Daoy (cell line): ENCODE measurements around the gene ZP4. TPM values are rescaled to one million over a fixed set of nuclear protein-coding genes. Genes with fewer than 3 reads are reported as not detected.

Source experiments
- DNase-seq: peaks from one replicate; pipeline ENCODE4 v3.0.0-alpha.2; 2015; ENCODE audit warnings: low read depth
- total RNA-seq: library from RNA; depleted of rRNA; stranded (reverse); fragments of >200 nt; shearing (Covaris generic); gene quantifications from 2 replicates; pipeline ENCODE4 v1.2.3, GENCODE V29; 2014; rRNA removed

The ZP4 gene
- 0.46 and 4.0 TPM in 2 replicates for total RNA-seq

- no peak for DNase-seq
Observed at GRCh38 chr1:237890822-237891221, at the start of gene ZP4. TSS of gene ZP4 (minus strand) at chr1:237890922. CDS start at chr1:237890635, 287 bp downstream.

DNA sequence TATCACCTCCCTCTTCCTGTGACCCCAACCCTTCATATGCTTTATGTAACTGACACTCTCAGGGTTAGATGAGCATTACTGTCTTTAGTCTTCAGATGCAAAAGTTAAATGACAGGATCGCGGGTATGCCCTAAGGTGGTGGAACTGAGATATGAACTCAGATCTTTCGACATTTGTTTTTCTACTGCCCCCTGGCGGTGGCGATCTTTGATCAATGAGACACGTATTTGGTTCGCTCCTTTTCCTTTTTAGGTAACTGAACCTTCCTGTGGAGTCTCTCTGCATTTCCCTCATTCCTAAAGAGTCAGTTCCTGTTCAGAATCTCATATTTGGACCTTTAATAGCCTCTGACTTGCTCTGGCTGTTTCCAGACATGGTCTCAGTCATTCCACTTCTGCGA lies 47.8 kb upstream of the ZP4 start:
- DNase-seq: peak; percentile 19

GRCh38 chr1:237938068-237938467 lies 47.3 kb upstream of the ZP4 start:
- DNase-seq: no peak

DNA sequence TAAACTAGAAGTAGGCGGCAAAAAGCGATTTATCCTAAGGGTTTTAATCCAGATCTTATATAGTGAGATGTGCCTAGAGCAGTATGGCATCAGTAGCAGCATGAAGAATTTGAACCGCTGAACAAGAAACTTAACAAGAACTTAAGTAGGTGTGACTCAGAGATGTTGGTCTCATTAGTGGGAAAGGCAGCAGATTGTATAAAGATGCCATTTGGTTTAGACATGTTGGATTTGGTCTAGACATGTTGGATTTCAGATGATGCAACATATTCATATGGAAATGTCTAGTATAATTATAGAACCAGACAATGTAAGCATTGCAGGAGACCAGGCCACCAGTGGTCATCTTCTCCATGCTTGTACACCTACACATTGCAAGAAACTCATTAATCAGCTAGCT lies 42.1 kb upstream of the ZP4 start:
- DNase-seq: peak; percentile 70

DNA sequence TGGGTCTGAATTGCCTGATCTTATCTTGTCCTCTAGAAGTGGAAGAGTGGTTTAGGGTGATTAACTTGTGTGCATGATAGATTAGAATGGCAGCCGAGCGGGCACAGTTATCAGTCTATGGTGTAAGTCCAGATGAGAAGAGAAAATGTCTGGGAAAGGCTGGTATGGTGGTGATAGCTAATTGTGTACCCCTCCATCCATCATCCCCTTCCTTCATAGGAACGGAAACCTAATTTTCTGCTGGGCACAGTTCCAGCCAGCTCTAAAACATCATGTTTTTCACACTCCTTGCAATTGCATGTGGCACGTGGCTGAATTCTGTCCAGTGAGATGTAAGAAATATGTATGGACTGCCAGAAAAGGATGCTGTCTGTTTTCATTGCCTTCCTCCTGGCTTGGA lies 40.9 kb upstream of the ZP4 start:
- DNase-seq: no peak

DNA sequence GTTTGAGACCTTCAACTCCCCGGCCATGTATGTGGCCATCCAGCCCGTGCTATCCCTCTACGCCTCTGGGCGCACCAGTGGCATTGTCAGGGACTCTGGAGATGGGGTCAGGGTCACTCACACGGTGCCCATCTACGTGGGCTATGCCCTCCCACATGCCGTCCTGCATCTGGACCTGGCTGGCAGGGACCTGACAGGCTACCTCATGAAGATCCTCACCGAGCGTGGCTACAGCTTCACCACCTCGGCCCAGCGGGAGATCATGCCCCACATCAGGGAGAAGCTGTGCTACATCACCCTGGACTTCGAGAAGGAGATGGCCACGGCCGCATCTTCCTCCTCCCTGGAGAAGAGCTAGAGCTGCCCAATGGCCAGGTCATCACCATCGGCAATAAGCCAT lies 36.5 kb upstream of the ZP4 start:
- DNase-seq: no peak

GRCh38 chr1:237921306-237921705 lies 30.6 kb upstream of the ZP4 start:
- no peak for DNase-seq

DNA sequence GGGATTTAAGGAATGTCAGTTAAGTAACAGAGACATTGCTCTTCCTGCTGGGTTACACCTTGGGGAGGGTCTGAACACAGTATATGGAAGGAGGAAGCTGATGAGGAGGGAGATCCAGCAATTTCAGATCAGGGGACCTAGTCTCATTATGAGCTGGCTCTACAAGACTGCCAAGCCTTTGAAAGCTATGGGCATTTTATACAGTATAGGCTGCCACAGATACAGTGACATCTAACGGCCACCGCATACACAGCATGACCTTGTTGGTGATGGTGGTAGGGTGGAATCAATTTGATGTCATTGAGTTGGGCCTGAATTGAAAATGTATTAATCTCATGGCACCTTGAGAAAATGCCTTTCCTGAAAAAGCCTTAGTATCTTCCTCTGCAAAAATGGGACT lies 22.6 kb upstream of the ZP4 start:
- DNase-seq: no peak

- no peak for DNase-seq
Observed at GRCh38 chr1:237911911-237912310, 21.2 kb upstream of the ZP4 start.

- DNase-seq: no peak
Observed at GRCh38 chr1:237910834-237911233, 20.1 kb upstream of the ZP4 start.

GRCh38 chr1:237903961-237904360 lies 13.2 kb upstream of the ZP4 start:
- no peak for DNase-seq

DNA sequence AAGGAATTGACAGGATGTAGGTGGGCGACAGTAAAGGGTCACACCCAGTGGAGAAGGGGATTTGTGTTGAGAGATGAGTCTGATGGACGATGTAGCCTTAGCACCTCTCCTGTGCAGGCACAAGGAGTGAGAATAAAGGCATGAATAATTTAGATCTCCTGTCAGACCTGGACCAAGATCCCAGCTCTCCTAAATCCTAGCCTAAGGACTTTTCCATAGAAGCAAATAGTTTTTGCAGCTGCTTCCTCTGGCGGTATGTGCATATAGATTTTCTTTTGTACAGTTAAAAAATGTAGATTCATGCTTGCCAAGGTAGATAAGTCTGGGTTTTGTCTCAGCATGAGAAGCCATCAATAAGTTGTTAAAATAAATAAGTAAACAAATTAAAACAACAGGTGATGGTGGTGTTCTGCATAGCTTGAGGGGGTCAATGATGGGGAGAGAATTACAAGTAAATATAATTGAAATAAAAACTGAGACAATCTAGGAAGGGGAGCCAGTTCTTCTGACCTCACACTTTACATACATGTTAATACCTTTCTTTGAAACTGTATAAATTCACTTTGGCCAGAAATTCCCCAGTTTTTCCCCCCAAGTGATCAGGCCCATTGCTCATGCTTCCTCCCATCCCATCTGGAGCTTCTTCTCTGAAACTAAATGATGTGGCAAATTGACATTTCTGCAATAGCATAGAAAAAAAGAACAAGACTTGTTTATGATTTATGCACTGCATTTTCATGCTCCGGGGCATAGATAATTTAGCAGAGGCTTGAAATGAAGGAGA lies 12.4 kb upstream of the ZP4 start:
- no peak for DNase-seq

GRCh38 chr1:237901299-237901934 lies 10.7 kb upstream of the ZP4 start:
- peak; percentile 40 for DNase-seq

GRCh38 chr1:237895630-237896029 lies 4.9 kb upstream of the ZP4 start:
- no peak for DNase-seq

GRCh38 chr1:237894131-237894530 lies 3.4 kb upstream of the ZP4 start:
- no peak for DNase-seq

DNA sequence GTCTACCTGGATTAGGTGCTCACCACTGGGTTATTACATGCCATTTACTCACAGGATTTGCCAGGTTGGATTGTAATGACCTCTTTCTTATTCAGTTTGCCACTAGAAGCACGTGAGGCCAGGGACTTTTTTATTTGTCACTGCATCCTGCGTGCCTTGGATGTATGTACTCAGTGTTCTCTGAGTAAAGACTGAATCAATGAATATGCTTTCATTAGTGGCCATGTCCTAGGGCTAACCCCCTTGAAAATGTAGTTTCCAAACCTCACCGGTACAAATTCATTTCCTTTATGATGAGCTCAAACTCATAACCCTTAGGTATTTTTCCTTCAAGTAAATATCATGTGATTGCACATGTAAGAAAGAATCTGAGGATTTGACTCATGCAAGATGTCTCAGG lies 1.3 kb upstream of the ZP4 start:
- no peak for DNase-seq

- DNase-seq: no peak
Observed at GRCh38 chr1:237891266-237891665, 544 bp upstream of the ZP4 start.

- DNase-seq: no peak
Observed at GRCh38 chr1:237890416-237890815, 306 bp downstream of the ZP4 start.

DNA sequence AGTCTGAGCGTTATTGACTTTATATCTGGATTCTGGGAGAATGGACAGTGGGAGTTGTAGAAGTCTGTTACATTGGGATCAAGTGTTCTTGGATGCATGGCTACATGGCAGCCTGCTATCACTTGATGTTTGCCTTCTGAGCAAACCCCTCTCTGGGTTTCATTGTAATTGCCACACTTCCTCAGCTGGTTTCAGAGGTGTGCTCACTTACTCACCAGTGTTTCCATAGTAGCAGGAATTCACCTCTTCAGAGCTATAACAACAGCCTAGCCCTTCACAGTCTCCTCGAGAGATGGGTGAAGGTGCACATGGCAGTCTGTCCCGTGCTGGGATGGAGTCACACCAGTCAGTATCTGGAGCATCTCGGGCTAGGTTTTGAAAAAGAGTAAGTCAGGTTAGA lies 2.6 kb downstream of the ZP4 start:
- no peak for DNase-seq

GRCh38 chr1:237887542-237887941 lies 3.2 kb downstream of the ZP4 start:
- no peak for DNase-seq

DNA sequence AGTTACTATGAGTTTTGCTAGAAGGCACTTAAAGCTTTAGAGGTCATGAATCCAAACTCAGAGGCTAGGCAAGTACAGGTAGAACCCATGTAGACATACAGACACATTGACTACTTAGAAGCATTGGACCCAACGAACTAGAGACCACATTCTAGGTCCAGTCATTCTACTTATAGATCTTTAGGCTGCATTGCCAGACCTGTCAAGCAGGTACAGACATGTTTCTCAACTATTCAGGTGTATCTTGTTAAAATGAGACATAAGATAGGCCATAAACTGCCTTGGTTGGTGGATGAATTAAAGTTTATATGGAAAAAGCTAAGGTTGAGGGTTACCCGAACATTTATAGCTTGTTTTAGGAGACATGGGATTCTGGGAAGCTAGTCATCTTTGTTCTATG lies 6.5 kb downstream of the ZP4 start:
- no peak for DNase-seq

DNA sequence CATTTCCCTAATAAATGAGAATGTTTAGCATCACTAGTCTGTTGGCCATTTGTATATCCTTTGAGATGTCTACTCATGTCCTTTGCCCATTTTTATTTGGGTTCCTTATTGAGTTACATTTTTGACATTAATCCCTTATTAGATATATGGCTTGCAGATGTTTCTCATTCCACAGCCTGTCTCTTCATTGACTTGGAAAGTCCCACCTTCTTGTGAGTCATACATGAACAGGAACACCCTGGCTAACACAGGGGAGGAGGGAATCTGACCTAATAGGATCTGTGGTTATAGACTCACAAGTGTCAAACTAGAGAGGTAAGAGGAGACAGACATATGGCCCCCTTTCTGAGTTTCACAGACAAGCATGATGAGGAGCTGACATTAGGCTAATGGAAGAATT lies 11.5 kb downstream of the ZP4 start:
- peak; percentile 81 for DNase-seq

DNA sequence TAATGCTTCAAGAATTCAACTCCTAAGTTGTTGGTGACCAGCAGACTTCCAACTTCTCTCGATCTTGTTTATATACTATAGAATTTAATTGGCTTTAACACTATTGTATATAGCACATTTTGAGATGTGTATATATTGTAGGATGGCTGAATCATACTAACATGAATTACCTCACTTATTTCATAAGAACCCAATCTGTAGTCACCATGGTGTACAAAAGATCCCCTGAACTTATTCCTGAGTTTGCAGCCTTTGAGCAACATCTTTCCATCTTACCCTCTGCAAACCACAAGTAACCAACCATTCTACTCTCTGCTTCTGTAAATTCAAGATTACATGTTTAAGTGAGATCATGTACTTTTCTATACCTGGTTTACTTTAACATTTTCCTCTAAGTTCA lies 12.3 kb downstream of the ZP4 start:
- no peak for DNase-seq

GRCh38 chr1:237877631-237878030 lies 13.1 kb downstream of the ZP4 start:
- DNase-seq: no peak
